K562 (cell line): ENCODE data around the gene ZNF280D. TPM values are rescaled to one million over a fixed set of nuclear protein-coding genes. Genes with fewer than 3 reads are reported as not detected.
A peak's percentile ranks its signal among the peaks of the same experiment; 100 is the strongest.

Source experiments
- ARID1B ChIP-seq: fragments of 450-650 bp; IDR thresholded peaks from 2 replicates; pipeline ENCODE4 v1.6.1; 2016; ENCODE audit warnings: antibody characterized with exemption, mild to moderate bottlenecking, inconsistent platforms
- HDAC6 ChIP-seq: IDR thresholded peaks from 2 replicates; pipeline ENCODE4 v1.6.1; 2012; ENCODE audit warnings: low read depth, mild to moderate bottlenecking, control low read depth, inconsistent platforms, low read length, moderate library complexity
- JUNB ChIP-seq: fragments of 450-650 bp; formaldehyde crosslinking; conservative IDR thresholded peaks from 2 replicates; pipeline ENCODE4 v1.4.0; 2020; ENCODE audit warnings: mild to moderate bottlenecking
- MAZ ChIP-seq, 2 experiments: fragments of 450-650 bp in 1 of 2; sonication (generic) in 1 of 2; formaldehyde crosslinking; IDR thresholded peaks in 1 of 2; conservative IDR thresholded peaks in 1 of 2; 2 replicates each; pipeline versions ENCODE4 v1.4.0 to v1.5.0; 2020; ENCODE audit warnings: mild to moderate bottlenecking in 1 of 2, missing genetic modification reagents in 1 of 2
- MCM3 ChIP-seq: fragments of 450-650 bp; IDR thresholded peaks from 2 replicates; pipeline ENCODE4 v1.6.1; 2016
- MCM7 ChIP-seq, 2 experiments: fragments of 450-650 bp; IDR thresholded peaks; 2 replicates each; pipeline ENCODE4 v1.6.1; 2016 to 2018
- MTA3 ChIP-seq: fragments of 450-650 bp; formaldehyde crosslinking; IDR thresholded peaks from 2 replicates; pipeline ENCODE4 v1.6.1; 2017; ENCODE audit warnings: mild to moderate bottlenecking, borderline replicate concordance
- NEUROD1 ChIP-seq: fragments of 150-350 bp; IDR thresholded peaks from 2 replicates; pipeline ENCODE4 v1.6.1; 2014; ENCODE audit warnings: borderline replicate concordance, low read length, low read depth; ENCODE audit not compliant: partially characterized antibody
- NR3C1 ChIP-seq: sonication (generic); formaldehyde crosslinking; IDR thresholded peaks from 2 replicates; pipeline ENCODE4 v1.8.1; 2022; ENCODE audit warnings: missing genetic modification reagents
- PHTF2 ChIP-seq: fragments of 250-450 bp; sonication (Bioruptor Pico); IDR thresholded peaks from 2 replicates; pipeline ENCODE4 v1.5.0; 2021; ENCODE audit warnings: mild to moderate bottlenecking
- TAF9B ChIP-seq: fragments of 450-650 bp; IDR thresholded peaks from 2 replicates; pipeline ENCODE4 v1.6.1; 2018; ENCODE audit warnings: mild to moderate bottlenecking; ENCODE audit not compliant: partially characterized antibody
- ZC3H4 ChIP-seq: sonication (generic); formaldehyde crosslinking; IDR thresholded peaks from 2 replicates; pipeline ENCODE4 v1.9.0; 2021; ENCODE audit warnings: missing genetic modification reagents, borderline replicate concordance
- polyA plus RNA-seq, 8 experiments: library from polyadenylated mRNA; depleted of rRNA in 4 of 8; stranded (reverse) in 5 of 8; unstranded in 3 of 8; fragments of >200 nt; fragmentation: Nextera tagmentation in 2 of 8; fragmentation: Illumina TruSeq in 1 of 8; extraction: Ambion mirVana in 2 of 8; extraction: Trizol in 1 of 8; gene quantifications; 2 replicates each; pipeline versions ENCODE4 v1.2.1 to v1.2.3, GENCODE V29; 2011 to 2014; ENCODE audit warnings: inconsistent platforms in 1 of 8, missing spikeins in 1 of 8
- total RNA-seq, 7 experiments: library from RNA; depleted of rRNA in 6 of 7; stranded (reverse); fragments of >200 nt in 6 of 7; fragmentation: Illumina TruSeq in 2 of 7; extraction: Trizol in 2 of 7; gene quantifications; 2 replicates each; pipeline versions ENCODE4 v1.2.1 to v1.2.3, GENCODE V29; 2011 to 2021; ENCODE audit warnings: low replicate concordance in 1 of 7
- TF ChIP-seq, protein P1 (sequence below): fragments of 250-450 bp; sonication (Bioruptor Pico); IDR thresholded peaks from 2 replicates; pipeline ENCODE4 v1.5.0; 2021; ENCODE audit warnings: mild to moderate bottlenecking, moderate library complexity
- TF ChIP-seq, protein P2 (sequence below): fragments of 450-650 bp; formaldehyde crosslinking; IDR thresholded peaks from 2 replicates; pipeline ENCODE4 v1.4.0; 2022; ENCODE audit warnings: missing genetic modification characterization
- TF ChIP-seq, protein P3 (sequence below): fragments of 250-450 bp; sonication (Bioruptor Pico); IDR thresholded peaks from 2 replicates; pipeline ENCODE4 v1.4.0; 2020
- TF ChIP-seq, protein P4 (sequence below): sonication (generic); formaldehyde crosslinking; IDR thresholded peaks from 2 replicates; pipeline ENCODE4 v1.5.0; 2020; ENCODE audit warnings: missing genetic modification reagents

ZNF280D gene
- total and polyA plus RNA-seq, 9 of the 15 experiments (the other 6 are each of a cell fraction or from before 2014, with no cell fraction given): 8.3 to 21.8 (median 18.4) TPM

GRCh38 chr15:56733136-56734012 lies at the start of gene ZNF280D (continued):
- TF ChIP-seq, protein P1, sequence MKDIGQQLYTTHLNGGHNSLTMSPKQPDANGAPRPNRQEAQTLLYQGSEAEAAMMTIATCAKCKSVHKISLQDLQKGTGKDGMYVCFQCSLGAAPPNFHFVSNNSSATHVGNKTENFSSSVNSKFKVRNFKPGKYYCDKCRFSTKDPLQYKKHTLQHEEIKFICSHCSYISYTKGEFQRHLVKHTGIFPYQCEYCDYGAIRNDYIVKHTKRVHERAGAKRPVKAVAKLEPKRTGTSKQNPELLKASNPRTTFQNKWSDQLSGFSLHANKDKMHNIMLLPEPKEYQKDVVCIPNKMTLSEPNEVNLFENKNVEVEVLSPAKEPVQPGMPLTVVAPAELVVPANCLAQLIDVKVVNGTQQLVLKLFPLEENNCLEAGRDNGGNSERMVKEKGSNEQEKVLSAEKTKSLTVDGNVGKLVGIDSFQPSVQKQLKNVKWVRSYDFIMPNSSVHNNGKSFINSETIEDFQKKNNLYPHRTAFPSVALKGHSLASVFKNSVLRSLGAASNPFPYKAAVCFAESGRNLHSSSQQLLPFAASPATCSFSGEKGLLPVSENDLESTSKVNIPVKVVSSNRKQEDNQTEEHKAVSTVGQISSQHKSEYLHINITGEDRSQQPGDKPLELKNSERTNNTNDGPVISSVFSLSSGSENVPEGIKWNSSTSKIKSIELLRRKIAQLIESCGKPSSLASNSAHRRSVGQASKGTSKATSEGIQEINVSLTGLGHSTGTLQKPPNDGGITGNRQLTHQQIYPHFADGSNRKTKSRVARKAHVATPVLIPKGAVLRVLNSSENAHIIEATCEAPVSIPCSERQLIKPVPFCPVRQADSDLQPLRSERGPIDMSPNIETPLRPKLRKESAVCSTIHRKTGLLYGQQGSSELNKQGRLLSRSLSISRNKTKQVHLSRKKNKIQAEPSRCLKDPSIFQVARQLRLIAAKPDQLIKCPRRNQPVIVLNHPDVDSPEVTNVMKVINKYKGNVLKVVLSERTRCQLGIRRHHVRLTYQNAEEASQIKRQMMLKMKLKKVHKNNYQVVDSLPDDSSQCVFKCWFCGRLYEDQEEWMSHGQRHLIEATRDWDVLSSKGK (CRISPR knock-in tag): no peak
- TF ChIP-seq, protein P2, sequence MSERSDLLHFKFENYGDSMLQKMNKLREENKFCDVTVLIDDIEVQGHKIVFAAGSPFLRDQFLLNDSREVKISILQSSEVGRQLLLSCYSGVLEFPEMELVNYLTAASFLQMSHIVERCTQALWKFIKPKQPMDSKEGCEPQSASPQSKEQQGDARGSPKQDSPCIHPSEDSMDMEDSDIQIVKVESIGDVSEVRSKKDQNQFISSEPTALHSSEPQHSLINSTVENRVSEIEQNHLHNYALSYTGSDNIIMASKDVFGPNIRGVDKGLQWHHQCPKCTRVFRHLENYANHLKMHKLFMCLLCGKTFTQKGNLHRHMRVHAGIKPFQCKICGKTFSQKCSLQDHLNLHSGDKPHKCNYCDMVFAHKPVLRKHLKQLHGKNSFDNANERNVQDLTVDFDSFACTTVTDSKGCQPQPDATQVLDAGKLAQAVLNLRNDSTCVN (CRISPR knock-in tag): no peak
- TF ChIP-seq TAF9B (peak; percentile 25), ARID1B (no peak), PHTF2 (CRISPR knock-in tag) (no peak), MTA3 (peak; percentile 95), JUNB (CRISPR knock-in tag) (no peak), MAZ (CRISPR knock-in tag; conservative IDR thresholded peaks at IDR 0.05 in 1 of 2, IDR thresholded peaks at IDR 0.05 in 1 of 2) (peak; percentile 96 to 97), MCM7 (IDR thresholded peaks at IDR 0.05) (no peak), MCM3 (no peak), NR3C1 (CRISPR knock-in tag) (peak; percentile 99), ZC3H4 (peak; percentile 75; the same call in 1 of the 2 replicates), HDAC6 (no peak), NEUROD1 (peak; percentile 94)
- TF ChIP-seq, protein P3, sequence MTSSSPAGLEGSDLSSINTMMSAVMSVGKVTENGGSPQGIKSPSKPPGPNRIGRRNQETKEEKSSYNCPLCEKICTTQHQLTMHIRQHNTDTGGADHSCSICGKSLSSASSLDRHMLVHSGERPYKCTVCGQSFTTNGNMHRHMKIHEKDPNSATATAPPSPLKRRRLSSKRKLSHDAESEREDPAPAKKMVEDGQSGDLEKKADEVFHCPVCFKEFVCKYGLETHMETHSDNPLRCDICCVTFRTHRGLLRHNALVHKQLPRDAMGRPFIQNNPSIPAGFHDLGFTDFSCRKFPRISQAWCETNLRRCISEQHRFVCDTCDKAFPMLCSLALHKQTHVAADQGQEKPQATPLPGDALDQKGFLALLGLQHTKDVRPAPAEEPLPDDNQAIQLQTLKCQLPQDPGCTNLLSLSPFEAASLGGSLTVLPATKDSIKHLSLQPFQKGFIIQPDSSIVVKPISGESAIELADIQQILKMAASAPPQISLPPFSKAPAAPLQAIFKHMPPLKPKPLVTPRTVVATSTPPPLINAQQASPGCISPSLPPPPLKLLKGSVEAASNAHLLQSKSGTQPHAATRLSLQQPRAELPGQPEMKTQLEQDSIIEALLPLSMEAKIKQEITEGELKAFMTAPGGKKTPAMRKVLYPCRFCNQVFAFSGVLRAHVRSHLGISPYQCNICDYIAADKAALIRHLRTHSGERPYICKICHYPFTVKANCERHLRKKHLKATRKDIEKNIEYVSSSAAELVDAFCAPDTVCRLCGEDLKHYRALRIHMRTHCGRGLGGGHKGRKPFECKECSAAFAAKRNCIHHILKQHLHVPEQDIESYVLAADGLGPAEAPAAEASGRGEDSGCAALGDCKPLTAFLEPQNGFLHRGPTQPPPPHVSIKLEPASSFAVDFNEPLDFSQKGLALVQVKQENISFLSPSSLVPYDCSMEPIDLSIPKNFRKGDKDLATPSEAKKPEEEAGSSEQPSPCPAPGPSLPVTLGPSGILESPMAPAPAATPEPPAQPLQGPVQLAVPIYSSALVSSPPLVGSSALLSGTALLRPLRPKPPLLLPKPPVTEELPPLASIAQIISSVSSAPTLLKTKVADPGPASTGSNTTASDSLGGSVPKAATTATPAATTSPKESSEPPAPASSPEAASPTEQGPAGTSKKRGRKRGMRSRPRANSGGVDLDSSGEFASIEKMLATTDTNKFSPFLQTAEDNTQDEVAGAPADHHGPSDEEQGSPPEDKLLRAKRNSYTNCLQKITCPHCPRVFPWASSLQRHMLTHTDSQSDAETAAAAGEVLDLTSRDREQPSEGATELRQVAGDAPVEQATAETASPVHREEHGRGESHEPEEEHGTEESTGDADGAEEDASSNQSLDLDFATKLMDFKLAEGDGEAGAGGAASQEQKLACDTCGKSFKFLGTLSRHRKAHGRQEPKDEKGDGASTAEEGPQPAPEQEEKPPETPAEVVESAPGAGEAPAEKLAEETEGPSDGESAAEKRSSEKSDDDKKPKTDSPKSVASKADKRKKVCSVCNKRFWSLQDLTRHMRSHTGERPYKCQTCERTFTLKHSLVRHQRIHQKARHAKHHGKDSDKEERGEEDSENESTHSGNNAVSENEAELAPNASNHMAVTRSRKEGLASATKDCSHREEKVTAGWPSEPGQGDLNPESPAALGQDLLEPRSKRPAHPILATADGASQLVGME (CRISPR knock-in tag): peak; percentile 89
- TF ChIP-seq, protein P4, sequence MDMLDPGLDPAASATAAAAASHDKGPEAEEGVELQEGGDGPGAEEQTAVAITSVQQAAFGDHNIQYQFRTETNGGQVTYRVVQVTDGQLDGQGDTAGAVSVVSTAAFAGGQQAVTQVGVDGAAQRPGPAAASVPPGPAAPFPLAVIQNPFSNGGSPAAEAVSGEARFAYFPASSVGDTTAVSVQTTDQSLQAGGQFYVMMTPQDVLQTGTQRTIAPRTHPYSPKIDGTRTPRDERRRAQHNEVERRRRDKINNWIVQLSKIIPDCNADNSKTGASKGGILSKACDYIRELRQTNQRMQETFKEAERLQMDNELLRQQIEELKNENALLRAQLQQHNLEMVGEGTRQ: peak; percentile 28; the same call in 1 of the 2 replicates
